Measurements from ENCODE around the gene NIPBL.
"Not testable (repeated sequence)": the region's sequence is repeated elsewhere in the genome, so short reads cannot be mapped to it uniquely, and the experiment has no call there.

The NIPBL gene

DNA sequence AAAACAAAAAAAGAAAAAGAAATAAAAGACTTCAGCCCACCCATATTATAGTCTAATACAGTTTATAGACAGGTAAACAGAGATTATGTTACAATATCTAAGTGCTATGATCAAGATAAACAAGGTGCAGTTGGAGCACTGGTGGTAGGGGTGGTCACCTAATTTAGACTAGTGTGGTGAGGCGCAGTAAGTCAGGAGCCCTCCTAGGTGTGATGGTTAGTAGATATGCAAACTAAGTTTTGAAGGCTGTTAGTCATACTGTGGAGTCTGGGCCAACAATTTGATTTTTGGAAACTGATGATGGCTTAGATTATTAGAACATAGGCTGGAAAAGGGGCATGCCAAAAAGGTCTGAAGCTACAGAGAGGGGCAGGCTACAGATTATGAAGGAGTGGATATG, 14.7 kb downstream of the NIPBL start:
- Histone ChIP-seq H3K9me3 (ENCODE audit: low read length) (peaks cover 6% of the 10 kb centered on the region; the same call in 1 of the 2 replicates), H4K20me1 (ENCODE audit: insufficient read depth, low read length) (peaks cover 5% of the 10 kb centered on the region; the same call in 1 of the 2 replicates)
- no peak for TF ChIP-seq CTCF (IDR thresholded peaks at IDR 0.05; ENCODE audit: low read length)
- TF ChIP-seq EZH2 (IDR thresholded peaks at IDR 0.05; ENCODE audit: borderline replicate concordance, low read length): no peak

DNA sequence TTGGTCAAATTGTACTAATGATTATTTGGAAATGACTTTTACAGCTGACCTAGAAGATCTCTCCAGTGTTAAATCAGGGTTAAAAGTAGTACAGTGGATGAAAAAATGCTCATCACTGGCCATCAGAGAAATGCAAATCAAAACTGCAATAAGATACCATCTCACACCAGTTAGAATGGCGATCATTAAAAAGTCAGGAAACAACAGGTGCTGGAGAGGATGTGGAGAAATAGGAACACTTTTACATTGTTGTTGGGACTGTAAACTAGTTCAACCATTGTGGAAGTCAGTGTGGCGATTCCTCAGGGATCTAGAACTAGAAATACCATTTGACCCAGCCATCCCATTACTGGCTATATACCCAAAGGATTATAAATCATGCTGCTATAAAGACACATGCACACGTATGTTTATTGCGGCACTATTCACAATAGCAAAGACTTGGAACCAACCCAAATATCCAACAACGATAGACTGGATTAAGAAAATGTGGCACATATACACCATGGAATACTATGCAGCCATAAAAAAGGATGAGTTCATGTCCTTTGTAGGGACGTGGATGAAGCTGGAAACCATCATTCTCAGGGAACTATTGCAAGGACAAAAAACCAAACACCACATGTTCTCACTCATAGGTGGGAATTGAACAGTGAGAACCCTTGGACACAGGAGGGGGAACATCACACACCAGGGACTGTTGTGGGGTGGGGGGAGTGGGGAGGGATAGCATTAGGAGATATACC, 15.7 kb downstream of the NIPBL start:
- not testable (repeated sequence) for H4K20me1 ChIP-seq (ENCODE audit: insufficient read depth, low read length); H3K9ac ChIP-seq (ENCODE audit: low read length); H3F3A ChIP-seq (ENCODE audit: insufficient read depth, low read length); H2AFZ ChIP-seq (ENCODE audit: low read length); H3K4me1 ChIP-seq (ENCODE audit: insufficient read depth, low read length, severe bottlenecking); H3K4me3 ChIP-seq (ENCODE audit: low read depth, low read length, poor library complexity, severe bottlenecking); H3K9me3 ChIP-seq (ENCODE audit: low read length); H3K27ac ChIP-seq (ENCODE audit: low read depth, low read length, poor library complexity, severe bottlenecking); H3K4me2 ChIP-seq (ENCODE audit: low read length); H3K27me3 ChIP-seq (ENCODE audit: insufficient read depth, low read length); H3K9me2 ChIP-seq (ENCODE audit: low read depth, low read length)
- H3K79me2 ChIP-seq (ENCODE audit: insufficient read depth, low read length): peaks cover 93% of the 10 kb centered on the region
- peaks cover 20% of the 10 kb centered on the region for H3K36me3 ChIP-seq (ENCODE audit: insufficient read depth, low read length)

More for the DNA sequence above, 14.7 kb downstream of the NIPBL start:
- Histone ChIP-seq H3K79me2 (ENCODE audit: insufficient read depth, low read length) (peaks cover 93% of the 10 kb centered on the region), H3K9ac (ENCODE audit: low read length) (no peak overlapping the region), H3K4me3 (ENCODE audit: low read depth, low read length, poor library complexity, severe bottlenecking) (no peak overlapping the region), H3F3A (ENCODE audit: insufficient read depth, low read length) (no peaks in the 10 kb centered on the region), H3K4me1 (ENCODE audit: insufficient read depth, low read length, severe bottlenecking) (no peaks in the 10 kb centered on the region), H3K4me2 (ENCODE audit: low read length) (no peak overlapping the region), H2AFZ (ENCODE audit: low read length) (no peak overlapping the region), H3K27ac (ENCODE audit: low read depth, low read length, poor library complexity, severe bottlenecking) (no peak overlapping the region), H3K27me3 (ENCODE audit: insufficient read depth, low read length) (no peaks in the 10 kb centered on the region), H3K36me3 (ENCODE audit: insufficient read depth, low read length) (peaks cover 20% of the 10 kb centered on the region), H3K9me2 (ENCODE audit: low read depth, low read length) (no peaks in the 10 kb centered on the region)

DNA sequence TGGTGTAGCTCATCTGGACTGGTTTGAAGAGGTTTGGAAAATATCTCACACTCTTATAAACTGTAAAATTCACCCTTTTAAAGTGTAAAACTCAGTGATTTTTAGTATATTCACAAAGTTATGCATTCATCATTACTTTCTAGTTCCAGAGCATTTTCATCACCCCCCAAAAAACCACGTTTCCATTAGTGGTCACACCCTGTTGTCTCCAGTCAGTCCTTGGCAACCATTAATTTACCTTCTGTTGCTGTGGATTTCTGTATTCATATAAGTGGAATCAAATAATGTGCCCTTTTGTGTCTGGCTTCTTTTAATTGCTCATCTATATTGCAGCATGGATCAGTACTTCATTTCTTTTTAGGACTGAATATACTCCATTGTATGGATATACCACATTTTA, 18.4 kb downstream of the NIPBL start:
- H4K20me1 ChIP-seq (ENCODE audit: insufficient read depth, low read length): 0 out of 2 replicates have a peak, but pooled peaks cover 2% of the 10 kb centered on the region
- H3K27me3 ChIP-seq (ENCODE audit: insufficient read depth, low read length): no peaks in the 10 kb centered on the region
- peaks cover 93% of the 10 kb centered on the region for H3K79me2 ChIP-seq (ENCODE audit: insufficient read depth, low read length)
- H3K27ac ChIP-seq (ENCODE audit: low read depth, low read length, poor library complexity, severe bottlenecking): no peak overlapping the region
- no peaks in the 10 kb centered on the region for H3K4me1 ChIP-seq (ENCODE audit: insufficient read depth, low read length, severe bottlenecking)
- H3K4me3 ChIP-seq (ENCODE audit: low read depth, low read length, poor library complexity, severe bottlenecking): no peak overlapping the region
- no peak overlapping the region for H2AFZ ChIP-seq (ENCODE audit: low read length)
- no peak overlapping the region for H3K4me2 ChIP-seq (ENCODE audit: low read length)
- TF ChIP-seq CTCF (IDR thresholded peaks at IDR 0.05; ENCODE audit: low read length) (no peak), EZH2 (IDR thresholded peaks at IDR 0.05; ENCODE audit: borderline replicate concordance, low read length) (no peak)
- H3K9me2 ChIP-seq (ENCODE audit: low read depth, low read length): no peaks in the 10 kb centered on the region
- no peak overlapping the region for H3K9ac ChIP-seq (ENCODE audit: low read length)
- peaks cover 6% of the 10 kb centered on the region; the same call in 1 of the 2 replicates for H3K9me3 ChIP-seq (ENCODE audit: low read length)
- H3F3A ChIP-seq (ENCODE audit: insufficient read depth, low read length): no peaks in the 10 kb centered on the region
- peaks cover 17% of the 10 kb centered on the region for H3K36me3 ChIP-seq (ENCODE audit: insufficient read depth, low read length)

DNA sequence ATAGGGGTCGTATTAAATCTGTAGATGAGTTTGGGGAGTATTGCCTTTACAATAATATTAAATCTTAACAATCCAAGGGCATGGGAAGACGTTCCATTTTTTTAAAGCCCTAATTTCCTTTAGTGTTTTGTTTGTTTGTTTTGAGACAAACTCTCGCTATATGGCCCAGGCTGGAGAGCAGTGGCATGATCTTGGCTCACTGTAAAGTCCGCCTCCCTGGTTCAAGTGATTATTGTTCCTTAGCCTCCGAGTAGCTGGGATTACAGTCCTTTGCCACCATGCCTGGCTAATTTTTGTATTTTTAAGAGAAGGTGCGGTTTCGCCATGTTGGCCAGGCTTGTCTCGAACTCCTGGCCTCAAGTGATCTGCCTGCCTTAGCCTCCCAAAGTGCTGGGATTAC, 19.9 kb downstream of the NIPBL start:
- 0 out of 2 replicates have a peak, but pooled peaks cover 2% of the 10 kb centered on the region for H4K20me1 ChIP-seq (ENCODE audit: insufficient read depth, low read length)

More for the DNA sequence above, 19.9 kb downstream of the NIPBL start:
- Histone ChIP-seq H3K9ac (ENCODE audit: low read length) (no peak overlapping the region), H3K4me1 (ENCODE audit: insufficient read depth, low read length, severe bottlenecking) (no peaks in the 10 kb centered on the region), H3K79me2 (ENCODE audit: insufficient read depth, low read length) (peaks cover 95% of the 10 kb centered on the region), H3K36me3 (ENCODE audit: insufficient read depth, low read length) (peaks cover 11% of the 10 kb centered on the region), H3K4me2 (ENCODE audit: low read length) (no peak overlapping the region), H3K27me3 (ENCODE audit: insufficient read depth, low read length) (no peaks in the 10 kb centered on the region), H2AFZ (ENCODE audit: low read length) (no peak overlapping the region), H3K9me2 (ENCODE audit: low read depth, low read length) (no peaks in the 10 kb centered on the region), H3K9me3 (ENCODE audit: low read length) (peaks cover 12% of the 10 kb centered on the region), H3K4me3 (ENCODE audit: low read depth, low read length, poor library complexity, severe bottlenecking) (no peak overlapping the region), H3K27ac (ENCODE audit: low read depth, low read length, poor library complexity, severe bottlenecking) (no peak overlapping the region), H3F3A (ENCODE audit: insufficient read depth, low read length) (no peaks in the 10 kb centered on the region)
- no peak for TF ChIP-seq CTCF (IDR thresholded peaks at IDR 0.05; ENCODE audit: low read length)
- no peak for TF ChIP-seq EZH2 (IDR thresholded peaks at IDR 0.05; ENCODE audit: borderline replicate concordance, low read length)
